ENCODE results near the gene CDH24. TPM values are rescaled to one million over a fixed set of nuclear protein-coding genes. Genes with fewer than 3 reads are reported as not detected.

The CDH24 gene
- total RNA-seq, 2 experiments from 2014 or later, result 0.51 to 1.5 TPM

DNA sequence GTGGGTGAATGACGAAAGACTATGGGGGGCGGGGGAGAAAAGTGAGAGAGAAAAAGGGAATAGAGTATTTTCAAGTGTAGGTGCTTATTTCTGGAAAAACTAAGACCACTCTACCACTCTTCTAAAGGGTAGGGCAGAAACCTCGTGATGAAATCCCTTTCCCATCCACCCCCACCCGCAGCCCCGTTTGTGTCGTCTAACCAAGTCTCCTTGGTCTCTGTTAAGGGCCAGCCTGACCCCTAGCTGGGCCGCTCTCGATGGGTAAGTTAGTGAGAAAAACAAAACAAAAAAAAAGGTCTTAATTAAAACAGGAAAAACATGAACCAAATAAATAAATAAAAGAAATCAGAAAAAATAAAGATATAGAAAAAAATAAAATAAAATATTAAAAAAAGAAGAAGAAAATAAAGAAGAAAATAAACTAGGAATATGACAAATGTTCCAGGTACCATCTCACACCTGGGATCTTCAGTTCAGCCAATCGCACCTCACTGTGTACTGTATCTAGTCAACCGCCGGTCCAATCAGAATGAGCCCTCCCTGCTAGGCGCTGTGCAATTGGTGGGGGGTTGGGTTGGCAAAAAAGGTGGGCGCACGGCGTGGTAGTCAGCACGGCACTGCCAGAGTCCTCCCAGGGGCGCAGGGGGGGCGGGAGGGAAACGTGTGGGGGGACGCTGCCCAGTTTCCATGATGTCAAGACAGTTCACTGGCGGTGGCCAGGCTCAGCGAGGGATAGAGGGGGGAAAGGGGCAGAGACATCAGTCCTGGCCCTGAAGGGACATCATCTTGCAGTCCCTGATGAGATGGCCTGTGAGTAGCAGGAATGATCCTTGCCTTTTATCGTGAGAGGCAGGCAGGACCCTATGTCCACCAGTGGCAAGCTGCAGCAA lies 9.8 kb upstream of the CDH24 start:
- H3K4me3 ChIP-seq (ENCODE audit: low read depth, low read length, poor library complexity, severe bottlenecking), result no peak overlapping the region
- H3K79me2 ChIP-seq (ENCODE audit: insufficient read depth, low read depth, low read length), result peaks cover 45% of the 10 kb centered on the region
- intact Hi-C loops (cut with micrococcal nuclease; ENCODE audit: unreplicated experiment), result no loop called here
- TF ChIP-seq EZH2phosphoT487 (IDR thresholded peaks at IDR 0.05; ENCODE audit: borderline replicate concordance, low read depth, low read length), result no peak
- TF ChIP-seq, protein P1, sequence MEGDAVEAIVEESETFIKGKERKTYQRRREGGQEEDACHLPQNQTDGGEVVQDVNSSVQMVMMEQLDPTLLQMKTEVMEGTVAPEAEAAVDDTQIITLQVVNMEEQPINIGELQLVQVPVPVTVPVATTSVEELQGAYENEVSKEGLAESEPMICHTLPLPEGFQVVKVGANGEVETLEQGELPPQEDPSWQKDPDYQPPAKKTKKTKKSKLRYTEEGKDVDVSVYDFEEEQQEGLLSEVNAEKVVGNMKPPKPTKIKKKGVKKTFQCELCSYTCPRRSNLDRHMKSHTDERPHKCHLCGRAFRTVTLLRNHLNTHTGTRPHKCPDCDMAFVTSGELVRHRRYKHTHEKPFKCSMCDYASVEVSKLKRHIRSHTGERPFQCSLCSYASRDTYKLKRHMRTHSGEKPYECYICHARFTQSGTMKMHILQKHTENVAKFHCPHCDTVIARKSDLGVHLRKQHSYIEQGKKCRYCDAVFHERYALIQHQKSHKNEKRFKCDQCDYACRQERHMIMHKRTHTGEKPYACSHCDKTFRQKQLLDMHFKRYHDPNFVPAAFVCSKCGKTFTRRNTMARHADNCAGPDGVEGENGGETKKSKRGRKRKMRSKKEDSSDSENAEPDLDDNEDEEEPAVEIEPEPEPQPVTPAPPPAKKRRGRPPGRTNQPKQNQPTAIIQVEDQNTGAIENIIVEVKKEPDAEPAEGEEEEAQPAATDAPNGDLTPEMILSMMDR (conservative IDR thresholded peaks at IDR 0.05; ENCODE audit: low read length), result no peak
- no peak for DNase-seq (ENCODE audit: low spot score)
- no peak overlapping the region for H2AFZ ChIP-seq (ENCODE audit: low read length)
- BruUV-seq (replicated peaks), result no TSS peak
- peaks cover 84% of the 10 kb centered on the region for H3K36me3 ChIP-seq (ENCODE audit: insufficient read depth, low read length)
- H3K9me3 ChIP-seq (ENCODE audit: low read length), result no peaks in the 10 kb centered on the region
- peaks cover 27% of the 10 kb centered on the region for H3K4me1 ChIP-seq (ENCODE audit: insufficient read depth, low read length, poor library complexity, severe bottlenecking)
- ChIA-PET CTCF (ENCODE audit: unreplicated experiment) (interaction anchor here (0.6 kb wide), 1 partner anchor 194 kb away, joined by 7 read pairs; no protein-coding TSS in a partner anchor), POLR2A (no interaction called here)
- H4K20me1 ChIP-seq (ENCODE audit: insufficient read depth, low read length), result 0 out of 2 replicates have a peak, but pooled peaks cover 9% of the 10 kb centered on the region
- no peak overlapping the region for H3K27ac ChIP-seq (ENCODE audit: low read depth, low read length, poor library complexity, severe bottlenecking)
- no peak overlapping the region for H3K4me2 ChIP-seq (ENCODE audit: low read length)
- no peaks in the 10 kb centered on the region for H3K9me2 ChIP-seq (ENCODE audit: insufficient read depth, low read length)

DNA sequence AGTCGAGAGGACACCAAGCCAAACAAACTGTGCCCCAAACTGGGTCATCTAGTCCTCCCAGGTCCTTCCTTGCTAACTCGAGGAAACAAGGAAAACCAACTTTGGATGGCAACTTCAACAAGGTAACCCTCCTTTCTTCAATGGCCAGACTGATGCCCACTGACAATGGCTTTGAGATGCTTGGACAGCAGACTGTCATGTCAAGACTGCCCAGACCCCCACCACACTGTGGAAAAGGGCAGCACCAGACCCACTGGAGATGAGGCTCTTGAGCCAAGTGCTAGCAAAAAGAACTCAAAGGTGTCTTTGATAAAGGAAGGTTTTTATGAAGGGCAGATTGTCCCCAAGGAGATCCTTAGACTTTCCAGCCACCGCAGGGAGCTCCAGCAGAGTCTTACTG lies 9.0 kb upstream of the CDH24 start:
- Histone ChIP-seq H3K4me2 (ENCODE audit: low read length) (no peak overlapping the region), H3K36me3 (ENCODE audit: insufficient read depth, low read length) (peaks cover 84% of the 10 kb centered on the region), H3K27ac (ENCODE audit: low read depth, low read length, poor library complexity, severe bottlenecking) (no peak overlapping the region), H3K9me3 (ENCODE audit: low read length) (no peaks in the 10 kb centered on the region), H2AFZ (ENCODE audit: low read length) (no peak overlapping the region), H3K4me1 (ENCODE audit: insufficient read depth, low read length, poor library complexity, severe bottlenecking) (peaks cover 20% of the 10 kb centered on the region), H3K79me2 (ENCODE audit: insufficient read depth, low read depth, low read length) (peaks cover 45% of the 10 kb centered on the region), H3K4me3 (ENCODE audit: low read depth, low read length, poor library complexity, severe bottlenecking) (no peak overlapping the region), H4K20me1 (ENCODE audit: insufficient read depth, low read length) (0 out of 2 replicates have a peak, but pooled peaks cover 9% of the 10 kb centered on the region), H3K9me2 (ENCODE audit: insufficient read depth, low read length) (no peaks in the 10 kb centered on the region)
- intact Hi-C loops (cut with micrococcal nuclease; ENCODE audit: unreplicated experiment), result no loop called here
- BruUV-seq (replicated peaks), result no TSS peak
- no peak for DNase-seq (ENCODE audit: low spot score)
- TF ChIP-seq, protein P1 (conservative IDR thresholded peaks at IDR 0.05; ENCODE audit: low read length), result no peak
- no peak for TF ChIP-seq EZH2phosphoT487 (IDR thresholded peaks at IDR 0.05; ENCODE audit: borderline replicate concordance, low read depth, low read length)
- CTCF ChIA-PET (ENCODE audit: unreplicated experiment), result no interaction called here
- POLR2A ChIA-PET, result interaction anchor here (0.6 kb wide), 1 partner anchor 513 kb away, joined by 3 read pairs; no protein-coding TSS in a partner anchor

DNA sequence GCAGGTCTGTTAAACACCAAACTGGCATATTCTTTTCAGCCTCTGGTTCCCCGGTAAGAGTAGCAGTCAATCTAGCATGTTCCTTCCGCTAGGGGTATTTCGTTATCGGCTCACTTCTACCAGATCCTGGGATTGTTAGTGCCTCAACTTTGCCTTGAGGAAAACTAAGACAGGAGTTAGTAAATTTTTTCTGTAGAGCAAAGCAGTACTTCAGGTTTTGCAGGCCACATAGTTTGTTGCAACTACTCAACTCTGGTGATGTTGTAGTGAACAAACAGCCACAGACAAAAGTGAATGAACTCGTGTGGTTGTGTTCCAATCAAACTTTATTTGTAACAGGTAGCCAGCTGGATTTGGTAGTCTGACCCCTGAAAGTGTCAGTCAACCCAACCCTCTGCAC lies 6.3 kb upstream of the CDH24 start:
- Histone ChIP-seq H3K36me3 (ENCODE audit: insufficient read depth, low read length) (peaks cover 93% of the 10 kb centered on the region), H3K79me2 (ENCODE audit: insufficient read depth, low read depth, low read length) (peaks cover 27% of the 10 kb centered on the region; the same call in 1 of the 2 replicates), H3K9me2 (ENCODE audit: insufficient read depth, low read length) (no peaks in the 10 kb centered on the region), H2AFZ (ENCODE audit: low read length) (no peak overlapping the region), H3K4me3 (ENCODE audit: low read depth, low read length, poor library complexity, severe bottlenecking) (no peak overlapping the region), H4K20me1 (ENCODE audit: insufficient read depth, low read length) (0 out of 2 replicates have a peak, but pooled peaks cover 7% of the 10 kb centered on the region), H3K27ac (ENCODE audit: low read depth, low read length, poor library complexity, severe bottlenecking) (no peak overlapping the region), H3K4me1 (ENCODE audit: insufficient read depth, low read length, poor library complexity, severe bottlenecking) (peaks cover 7% of the 10 kb centered on the region), H3K4me2 (ENCODE audit: low read length) (no peak overlapping the region), H3K9me3 (ENCODE audit: low read length) (no peaks in the 10 kb centered on the region)
- ChIA-PET CTCF (ENCODE audit: unreplicated experiment) (interaction anchor here (2.2 kb wide), 1 partner anchor 78 kb away, joined by 8 read pairs; no protein-coding TSS in a partner anchor), POLR2A (no interaction called here)
- TF ChIP-seq, protein P1 (conservative IDR thresholded peaks at IDR 0.05; ENCODE audit: low read length), result no peak
- no peak for TF ChIP-seq EZH2phosphoT487 (IDR thresholded peaks at IDR 0.05; ENCODE audit: borderline replicate concordance, low read depth, low read length)
- intact Hi-C loops (cut with micrococcal nuclease; ENCODE audit: unreplicated experiment), result no loop called here
- no TSS peak for BruUV-seq (replicated peaks)
- no peak for DNase-seq (ENCODE audit: low spot score)

Data from OCI-LY7 (cell line).